HG03175 (cell line): Measurements from ENCODE around the gene RBM43.
"Not testable (repeated sequence)": the region's sequence is repeated elsewhere in the genome, so short reads cannot be mapped to it uniquely, and the experiment has no call there.

Source experiments
- ATAC-seq: cut with Tn5 transposase; IDR thresholded peaks from one replicate; pipeline ENCODE4 v1.9.1; 2021; ENCODE audit warnings: mild to moderate bottlenecking, moderate library complexity; ENCODE audit not compliant: unreplicated experiment

Gene RBM43

GRCh38 chr2:151261231-151261976, at the start of gene RBM43:
TSS of gene RBM43 (minus strand) at chr2:151261863. CDS start at chr2:151261727, 136 bp downstream.
- peak; percentile 93 for ATAC-seq

GRCh38 chr2:151310313-151310712, 48.6 kb upstream of the RBM43 start:
- ATAC-seq = not testable (repeated sequence)

DNA sequence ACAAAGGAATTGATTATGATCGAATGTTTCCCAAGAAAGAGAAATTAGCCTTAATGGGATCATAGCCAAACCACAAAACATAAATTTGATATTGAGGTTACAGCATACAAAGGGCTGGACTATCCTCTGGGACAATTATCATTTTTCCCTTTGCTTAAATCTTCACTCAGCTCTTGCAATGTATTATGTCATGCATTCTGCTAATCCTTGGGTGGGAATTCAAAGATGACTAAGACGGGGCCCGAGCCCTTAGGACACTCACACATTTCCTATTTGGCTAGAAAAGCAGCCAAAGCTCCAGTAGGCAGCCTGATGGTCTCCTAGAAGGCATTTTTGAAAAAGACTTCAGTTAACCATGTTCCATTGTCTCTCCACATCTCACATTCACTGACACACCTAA, 45.0 kb upstream of the RBM43 start:
- ATAC-seq = no peak

DNA sequence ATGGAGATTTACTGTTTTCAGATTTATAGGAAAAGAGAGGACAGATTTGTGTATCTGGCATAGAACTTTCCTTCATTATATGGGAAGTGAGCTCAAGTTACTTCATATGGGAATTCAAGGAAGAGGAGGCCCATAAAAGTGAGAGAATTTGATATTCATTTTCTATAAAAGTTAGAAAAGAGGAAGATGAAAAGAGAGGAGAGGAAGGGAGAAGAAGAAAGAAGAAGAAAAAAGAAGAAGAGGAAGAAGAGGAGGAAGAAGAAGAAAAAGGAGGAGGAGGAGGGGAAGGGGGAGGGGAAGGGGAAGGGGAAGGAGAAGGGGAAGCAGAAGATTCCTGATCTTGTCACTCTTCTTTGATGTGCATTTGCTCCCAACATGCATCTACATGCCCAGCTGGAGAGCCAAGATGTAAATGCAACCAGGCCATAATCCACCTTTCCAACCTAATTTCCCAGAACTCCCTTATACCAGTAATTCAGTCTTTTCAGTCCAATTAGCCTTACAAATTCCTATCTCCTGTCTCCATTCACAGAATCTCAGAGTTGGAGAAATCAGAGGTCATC, 43.5 kb upstream of the RBM43 start:
- no peak for ATAC-seq

GRCh38 chr2:151302879-151303278, 41.2 kb upstream of the RBM43 start:
- ATAC-seq = no peak

DNA sequence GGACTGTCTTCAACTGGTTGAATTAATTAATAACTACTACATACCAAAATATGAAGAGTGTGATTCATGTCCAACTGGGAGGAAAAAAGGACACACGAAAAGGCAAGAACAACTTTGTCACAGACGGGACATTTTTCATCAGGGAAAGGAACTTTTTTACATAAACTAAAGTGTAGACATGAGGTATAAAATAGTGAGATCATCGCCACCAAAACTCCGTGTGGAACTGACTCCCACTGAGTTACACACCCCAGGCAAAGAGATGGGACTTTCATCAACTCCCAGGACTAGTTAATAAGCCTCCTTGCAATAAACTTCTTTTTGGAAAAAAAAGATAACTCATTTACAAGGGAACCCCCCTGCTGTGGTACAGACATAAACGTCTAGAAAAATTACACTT, 40.7 kb upstream of the RBM43 start:
- ATAC-seq = no peak

- ATAC-seq = no peak
These were observed 38.4 kb upstream of the RBM43 start for GRCh38 chr2:151299920-151300539.

DNA sequence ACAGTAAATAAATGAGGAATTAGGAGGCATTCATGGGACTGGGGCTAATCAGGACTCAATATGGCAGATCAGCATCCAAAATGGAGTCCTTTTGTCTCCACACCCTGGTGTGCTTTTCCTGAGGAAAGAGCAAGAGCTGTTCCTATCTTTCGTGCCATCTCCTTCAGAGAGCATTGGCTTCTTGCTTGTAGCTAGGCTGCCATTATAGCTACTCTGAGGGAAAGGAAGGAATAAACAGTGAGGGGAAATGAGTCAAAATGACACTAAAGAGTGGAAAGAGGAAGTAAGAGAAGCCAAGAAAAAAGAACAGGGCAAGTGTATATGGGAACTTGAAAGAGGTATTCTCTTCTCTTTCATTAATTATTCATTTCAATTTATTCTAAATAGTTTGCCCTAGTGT, 36.2 kb upstream of the RBM43 start:
- peak; percentile 100 for ATAC-seq

- ATAC-seq = not testable (repeated sequence)
These were observed 34.3 kb upstream of the RBM43 start for GRCh38 chr2:151295926-151296325.

DNA sequence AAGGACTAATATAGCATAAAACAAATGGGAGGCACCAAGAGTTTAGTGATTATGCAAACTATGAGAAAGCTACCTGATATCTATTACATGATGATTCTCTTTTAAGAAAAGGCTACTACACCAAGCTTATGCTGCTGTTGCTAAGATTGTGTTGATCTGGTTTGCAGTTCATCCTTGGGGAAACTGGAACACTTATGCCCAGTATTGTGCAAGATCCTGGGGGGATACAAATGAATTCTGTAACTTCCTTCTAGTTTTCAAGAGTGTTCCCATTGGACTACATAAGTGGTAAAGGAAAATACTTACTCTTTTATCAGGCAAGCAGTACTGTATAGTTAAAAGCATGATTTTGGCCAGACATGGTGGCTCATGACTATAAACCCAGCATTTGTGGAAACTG, 30.9 kb upstream of the RBM43 start:
- no peak for ATAC-seq

DNA sequence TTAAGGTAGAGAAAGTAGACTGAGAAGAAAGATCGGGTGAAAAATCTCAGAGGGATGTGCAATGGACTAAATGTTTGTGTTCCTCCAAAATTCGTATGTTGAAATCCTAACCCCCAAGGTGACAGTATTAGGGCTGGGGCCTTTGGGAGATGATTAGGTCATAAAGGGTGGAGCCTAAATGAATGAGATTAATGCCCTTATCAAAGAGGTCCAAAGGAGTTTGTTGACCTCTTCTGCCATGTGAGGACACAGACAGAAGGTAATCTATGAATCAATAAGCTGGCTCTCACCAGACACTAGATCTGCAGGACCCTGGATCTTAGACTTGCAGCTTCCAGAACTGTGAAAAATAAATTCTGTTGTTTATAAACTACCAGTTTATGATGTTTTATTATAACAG, 30.5 kb upstream of the RBM43 start:
- ATAC-seq = no peak

- ATAC-seq = no peak
These were observed 29.6 kb upstream of the RBM43 start for GRCh38 chr2:151291224-151291623.

DNA sequence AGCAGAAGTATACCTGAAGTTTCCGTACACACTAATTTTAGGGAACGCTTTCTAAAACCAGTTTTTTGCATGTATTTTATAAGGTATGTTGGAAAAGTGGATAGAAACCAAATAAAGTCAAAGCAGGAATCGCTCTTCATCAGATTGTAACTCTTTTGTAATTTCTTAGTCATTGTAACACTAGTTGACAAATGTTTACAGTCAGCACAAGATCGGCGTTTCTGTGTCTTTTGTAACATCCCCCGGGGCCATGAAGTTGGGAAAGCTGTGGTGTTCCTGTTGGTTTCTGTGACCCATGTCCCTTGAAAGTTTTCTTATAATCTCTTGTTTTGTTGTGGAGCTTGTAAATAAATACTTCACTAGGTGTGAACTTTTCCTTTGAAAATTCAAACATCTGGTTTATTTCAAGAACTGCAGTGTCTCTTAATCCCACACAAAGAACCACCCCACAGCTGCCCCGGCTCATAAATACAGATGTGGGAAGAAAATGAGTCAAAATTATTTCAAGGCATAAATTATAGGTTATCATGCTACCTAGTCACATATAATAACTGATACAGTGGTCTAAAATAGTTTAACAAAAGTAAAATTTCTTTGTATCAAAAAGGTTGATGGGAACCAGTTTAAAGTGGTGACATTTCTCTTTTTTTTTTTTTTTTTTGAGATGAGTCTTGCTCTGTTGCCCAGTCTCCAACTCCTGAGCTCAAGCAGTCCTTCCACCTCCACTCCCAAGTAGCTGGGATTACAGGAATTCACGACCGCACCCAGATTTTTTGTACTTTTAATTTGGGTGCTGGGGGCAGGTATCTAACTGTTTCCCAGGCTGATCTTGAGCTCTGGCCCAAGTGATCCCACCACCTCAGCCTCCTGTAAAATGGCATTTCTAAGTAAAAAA, 28.6 kb upstream of the RBM43 start:
- peak; percentile 28 for ATAC-seq

GRCh38 chr2:151287513-151288250, 26.0 kb upstream of the RBM43 start:
- no peak for ATAC-seq

DNA sequence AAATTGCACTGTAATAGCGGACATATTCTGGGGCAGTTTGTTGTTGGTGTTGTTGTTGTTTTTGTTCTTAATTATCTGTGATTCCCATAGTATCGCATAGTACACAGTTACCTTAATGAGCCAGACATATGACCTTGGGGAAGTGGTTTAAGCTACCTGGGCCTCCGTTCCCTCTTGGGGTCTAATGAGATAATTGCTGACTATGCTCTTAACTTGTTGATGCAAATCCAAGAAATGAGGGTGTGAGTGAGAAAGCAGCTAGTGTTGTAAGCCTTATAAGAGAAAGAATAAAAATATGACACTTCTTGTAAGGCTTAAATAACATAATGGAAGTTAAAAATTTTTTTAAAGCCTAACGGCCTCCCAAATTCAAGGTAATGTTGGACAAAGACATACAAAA, 20.7 kb upstream of the RBM43 start:
- ATAC-seq = no peak

DNA sequence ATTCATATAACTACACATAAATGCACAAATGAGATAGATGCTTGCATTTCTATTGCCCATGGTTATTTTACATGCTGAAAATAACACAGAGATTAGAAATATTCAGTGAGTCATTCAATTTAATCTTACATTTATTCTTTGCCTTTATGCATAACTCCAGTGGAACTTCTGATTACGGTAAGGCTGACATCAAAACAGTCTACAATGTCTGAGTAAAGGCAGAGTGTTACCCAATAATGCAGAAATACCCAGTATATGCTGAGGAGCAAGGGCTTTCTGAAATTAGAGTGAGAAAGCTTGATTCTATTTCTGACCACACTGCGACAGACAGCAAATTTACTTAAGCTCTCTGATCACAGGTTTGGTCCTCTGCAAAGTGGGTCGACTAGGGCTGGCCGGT, 18.6 kb upstream of the RBM43 start:
- no peak for ATAC-seq

DNA sequence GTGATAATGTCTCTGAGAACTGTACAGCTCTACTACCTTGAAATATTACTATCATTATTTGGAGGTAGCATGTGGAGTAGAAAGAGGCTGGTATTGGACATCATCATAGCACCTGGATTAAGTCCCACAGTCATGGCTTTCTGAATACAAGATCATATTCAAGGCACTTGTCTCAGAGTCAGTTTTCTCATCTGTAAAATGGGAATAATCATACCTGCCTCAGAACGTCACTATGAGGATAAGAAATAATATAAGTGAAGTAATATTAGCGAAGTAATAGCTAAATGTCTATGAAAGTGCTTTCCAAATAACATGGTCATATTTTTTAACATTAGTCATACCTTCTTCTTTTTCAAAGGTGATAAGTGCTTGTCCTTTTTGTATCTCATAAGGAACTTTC, 16.8 kb upstream of the RBM43 start:
- ATAC-seq = no peak

- ATAC-seq = no peak
These were observed 15.4 kb upstream of the RBM43 start for GRCh38 chr2:151277067-151277466.

GRCh38 chr2:151275291-151275690, 13.6 kb upstream of the RBM43 start:
- ATAC-seq = no peak

- no peak for ATAC-seq
These were observed 10.2 kb upstream of the RBM43 start for GRCh38 chr2:151271824-151272223.
